ENCODE results near the gene ID4.

Gene ID4

DNA sequence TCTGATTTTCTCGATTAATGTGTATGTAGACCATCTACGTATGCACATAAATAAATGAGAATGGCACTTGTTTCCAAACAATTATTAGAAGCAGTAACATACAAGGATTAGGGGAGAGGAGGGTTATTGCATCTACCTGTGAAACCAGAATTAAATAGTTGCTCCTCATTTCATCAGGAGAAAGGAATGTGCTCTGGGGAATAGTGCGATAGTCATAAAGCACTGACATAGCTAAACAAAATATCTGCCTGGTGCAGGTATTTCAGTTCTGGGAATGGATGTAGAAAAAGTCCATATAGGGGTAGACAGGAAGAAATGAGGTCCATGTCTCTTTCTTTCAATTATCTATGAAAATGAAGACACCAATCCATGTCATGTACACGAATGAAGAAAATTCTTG is 1.6 kb upstream of the ID4 start:
- FAIRE-seq, result no peak
- TF ChIP-seq POLR2A (IDR thresholded peaks at IDR 0.05; ENCODE audit: low read depth, low read length) (no peak), TAF1 (IDR thresholded peaks at IDR 0.05; ENCODE audit: borderline replicate concordance, low read depth, low read length) (no peak), POLR2AphosphoS5 (IDR thresholded peaks at IDR 0.05; ENCODE audit: low read depth, low read length) (no peak)

GRCh38 chr6:19837511-19838441 is 606 bp downstream of the ID4 start:
- no peak for TF ChIP-seq TAF1 (IDR thresholded peaks at IDR 0.05; ENCODE audit: borderline replicate concordance, low read depth, low read length)
- TF ChIP-seq POLR2A (IDR thresholded peaks at IDR 0.05; ENCODE audit: low read depth, low read length), result no peak
- TF ChIP-seq POLR2AphosphoS5 (IDR thresholded peaks at IDR 0.05; ENCODE audit: low read depth, low read length), result no peak
- FAIRE-seq (no peak), DNase-seq (ENCODE audit: insufficient read length) (no peak)

More for the DNA sequence above, 1.6 kb upstream of the ID4 start:
- no peak for DNase-seq (ENCODE audit: insufficient read length)

- TF ChIP-seq POLR2AphosphoS5 (IDR thresholded peaks at IDR 0.05; ENCODE audit: low read depth, low read length) (no peak), POLR2A (IDR thresholded peaks at IDR 0.05; ENCODE audit: low read depth, low read length) (no peak), TAF1 (IDR thresholded peaks at IDR 0.05; ENCODE audit: borderline replicate concordance, low read depth, low read length) (no peak)
- FAIRE-seq (no peak), DNase-seq (ENCODE audit: insufficient read length) (no peak)
Observed at GRCh38 chr6:19838442-19839236, 1.5 kb downstream of the ID4 start.

DNA sequence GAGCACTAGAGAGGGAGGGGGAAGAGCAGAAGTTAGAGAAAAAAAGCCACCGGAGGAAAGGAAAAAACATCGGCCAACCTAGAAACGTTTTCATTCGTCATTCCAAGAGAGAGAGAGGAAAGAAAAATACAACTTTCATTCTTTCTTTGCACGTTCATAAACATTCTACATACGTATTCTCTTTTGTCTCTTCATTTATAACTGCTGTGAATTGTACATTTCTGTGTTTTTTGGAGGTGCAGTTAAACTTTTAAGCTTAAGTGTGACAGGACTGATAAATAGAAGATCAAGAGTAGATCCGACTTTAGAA is 2.0 kb downstream of the ID4 start:
- no peak for FAIRE-seq
- TF ChIP-seq POLR2AphosphoS5 (IDR thresholded peaks at IDR 0.05; ENCODE audit: low read depth, low read length) (no peak), TAF1 (IDR thresholded peaks at IDR 0.05; ENCODE audit: borderline replicate concordance, low read depth, low read length) (no peak), POLR2A (IDR thresholded peaks at IDR 0.05; ENCODE audit: low read depth, low read length) (no peak)
- DNase-seq (ENCODE audit: insufficient read length), result no peak

DNA sequence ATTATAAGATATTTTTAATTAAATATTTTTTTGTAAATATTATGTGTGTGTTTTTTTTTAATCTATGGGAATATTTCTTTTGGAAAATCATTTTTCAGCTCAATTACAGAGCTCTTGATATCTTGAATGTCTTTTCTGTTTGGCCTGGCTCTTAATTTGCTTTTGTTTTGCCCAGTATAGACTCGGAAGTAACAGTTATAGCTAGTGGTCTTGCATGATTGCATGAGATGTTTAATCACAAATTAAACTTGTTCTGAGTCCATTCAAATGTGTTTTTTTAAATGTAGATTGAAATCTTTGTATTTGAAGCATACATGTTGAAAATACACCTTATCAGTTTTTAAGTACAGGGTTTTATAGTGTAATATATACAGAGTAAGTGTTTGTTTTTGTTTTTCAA is 2.6 kb downstream of the ID4 start:
- no peak for FAIRE-seq
- no peak for TF ChIP-seq POLR2A (IDR thresholded peaks at IDR 0.05; ENCODE audit: low read depth, low read length)
- TF ChIP-seq POLR2AphosphoS5 (IDR thresholded peaks at IDR 0.05; ENCODE audit: low read depth, low read length), result no peak
- TF ChIP-seq TAF1 (IDR thresholded peaks at IDR 0.05; ENCODE audit: borderline replicate concordance, low read depth, low read length), result no peak
- no peak for DNase-seq (ENCODE audit: insufficient read length)

- FAIRE-seq, result no peak
- no peak for TF ChIP-seq POLR2A (IDR thresholded peaks at IDR 0.05; ENCODE audit: low read depth, low read length)
- no peak for DNase-seq (ENCODE audit: insufficient read length)
Observed at GRCh38 chr6:19841181-19841580, 4.0 kb downstream of the ID4 start.

- FAIRE-seq, result no peak
- no peak for DNase-seq (ENCODE audit: insufficient read length)
Observed at GRCh38 chr6:19842030-19842615, 5.0 kb downstream of the ID4 start.

DNA sequence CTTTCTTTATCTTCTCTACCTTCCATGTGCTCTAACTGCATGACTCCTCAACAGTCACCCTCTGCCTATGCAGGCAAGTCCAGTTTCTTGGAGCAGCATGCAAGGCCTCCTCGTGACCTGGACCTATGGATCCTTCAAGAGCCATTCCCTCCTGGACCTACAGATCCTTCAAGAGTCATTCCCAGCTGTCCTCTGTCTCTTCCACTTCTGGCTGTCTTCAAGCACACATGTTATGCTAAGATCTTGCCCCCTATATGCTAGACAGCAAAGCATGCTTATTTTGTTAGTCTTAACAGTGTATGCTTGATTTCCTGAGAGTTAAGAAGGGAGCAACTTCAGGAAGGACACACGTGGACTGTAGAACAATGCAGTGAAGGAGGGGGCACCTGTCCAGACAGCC is 7.5 kb downstream of the ID4 start:
- no peak for FAIRE-seq
- no peak for DNase-seq (ENCODE audit: insufficient read length)
- no peak for TF ChIP-seq POLR2AphosphoS5 (IDR thresholded peaks at IDR 0.05; ENCODE audit: low read depth, low read length)
- TF ChIP-seq POLR2A (IDR thresholded peaks at IDR 0.05; ENCODE audit: low read depth, low read length), result no peak

More at GRCh38 chr6:19842030-19842615, 5.0 kb downstream of the ID4 start:
- TF ChIP-seq POLR2A (IDR thresholded peaks at IDR 0.05; ENCODE audit: low read depth, low read length) (no peak), POLR2AphosphoS5 (IDR thresholded peaks at IDR 0.05; ENCODE audit: low read depth, low read length) (no peak), TAF1 (IDR thresholded peaks at IDR 0.05; ENCODE audit: borderline replicate concordance, low read depth, low read length) (no peak)

- FAIRE-seq (no peak), DNase-seq (ENCODE audit: insufficient read length) (no peak)
- no peak for TF ChIP-seq POLR2AphosphoS5 (IDR thresholded peaks at IDR 0.05; ENCODE audit: low read depth, low read length)
- TF ChIP-seq POLR2A (IDR thresholded peaks at IDR 0.05; ENCODE audit: low read depth, low read length), result no peak
- no peak for TF ChIP-seq TAF1 (IDR thresholded peaks at IDR 0.05; ENCODE audit: borderline replicate concordance, low read depth, low read length)
Observed at GRCh38 chr6:19845266-19846041, 8.3 kb downstream of the ID4 start.

- TF ChIP-seq POLR2A (IDR thresholded peaks at IDR 0.05; ENCODE audit: low read depth, low read length), result no peak
- no peak for TF ChIP-seq POLR2AphosphoS5 (IDR thresholded peaks at IDR 0.05; ENCODE audit: low read depth, low read length)
- no peak for TF ChIP-seq TAF1 (IDR thresholded peaks at IDR 0.05; ENCODE audit: borderline replicate concordance, low read depth, low read length)
- no peak for DNase-seq (ENCODE audit: insufficient read length)
- FAIRE-seq, result no peak
Observed at GRCh38 chr6:19848465-19849029, 11.4 kb downstream of the ID4 start.

GRCh38 chr6:19849196-19849595 is 12.0 kb downstream of the ID4 start:
- FAIRE-seq (no peak), DNase-seq (ENCODE audit: insufficient read length) (no peak)
- TF ChIP-seq TAF1 (IDR thresholded peaks at IDR 0.05; ENCODE audit: borderline replicate concordance, low read depth, low read length) (no peak), POLR2AphosphoS5 (IDR thresholded peaks at IDR 0.05; ENCODE audit: low read depth, low read length) (no peak), POLR2A (IDR thresholded peaks at IDR 0.05; ENCODE audit: low read depth, low read length) (no peak)
